Spleen (tissue), 11 donors: ENCODE results near the gene CTNS. TPM values are rescaled to one million over a fixed set of nuclear protein-coding genes. Genes with fewer than 3 reads are reported as not detected.

Source experiments
- DNase-seq: peaks from one replicate; pipeline ENCODE4 v3.0.0-alpha.2; 2020
- H3K27ac ChIP-seq, 8 donors: fragments of 200-600 bp; sonication (generic) in 7 of 8; 1 replicate in 4 of 8; 2 replicates in 4 of 8; pipeline versions ENCODE4 v1.5.0 to v1.8.0; 2016 to 2021; ENCODE audit warnings: inconsistent platforms in 4 of 8, mild to moderate bottlenecking in 4 of 8, moderate library complexity in 1 of 8
- H3K27me3 ChIP-seq, 7 donors: fragments of 200-600 bp; sonication (generic) in 6 of 7; replicated peaks in 1 of 7; 1 replicate in 4 of 7; 2 replicates in 3 of 7; pipeline versions ENCODE4 v1.5.0 to v1.8.0; 2016 to 2021; ENCODE audit warnings: inconsistent platforms in 3 of 7, mild to moderate bottlenecking in 1 of 7
- H3K36me3 ChIP-seq, 6 donors: fragments of 200-600 bp; sonication (generic) in 5 of 6; 1 replicate in 4 of 6; 2 replicates in 2 of 6; pipeline versions ENCODE4 v1.5.0 to v1.8.0; 2016 to 2021; ENCODE audit warnings: inconsistent platforms in 2 of 6
- H3K4me1 ChIP-seq, 6 donors: fragments of 200-600 bp; sonication (generic) in 5 of 6; 1 replicate in 3 of 6; 2 replicates in 3 of 6; pipeline versions ENCODE4 v1.5.0 to v1.8.0; 2016 to 2021; ENCODE audit warnings: inconsistent platforms in 3 of 6
- H3K4me3 ChIP-seq, 8 donors: fragments of 200-600 bp; sonication (generic) in 7 of 8; 1 replicate in 4 of 8; 2 replicates in 4 of 8; pipeline versions ENCODE4 v1.5.0 to v1.8.0; 2016 to 2021; ENCODE audit warnings: inconsistent platforms in 4 of 8, mild to moderate bottlenecking in 4 of 8, moderate library complexity in 2 of 8
- H3K9me3 ChIP-seq, 8 donors: fragments of 200-600 bp; sonication (generic) in 7 of 8; 1 replicate in 4 of 8; 2 replicates in 4 of 8; pipeline versions ENCODE4 v1.5.0 to v1.8.0; 2016 to 2021; ENCODE audit warnings: inconsistent platforms in 4 of 8
- POLR2A ChIP-seq, 3 donors: fragments of 450-650 bp; IDR thresholded peaks; one replicate each; pipeline ENCODE4 v1.5.1; 2017; ENCODE audit warnings: antibody characterized with exemption in 3 of 3, mild to moderate bottlenecking in 1 of 3
- POLR2AphosphoS5 ChIP-seq, 3 donors: sonication (generic); formaldehyde crosslinking; IDR thresholded peaks; one replicate each; pipeline ENCODE4 v1.5.1; 2017; ENCODE audit warnings: antibody characterized with exemption in 3 of 3
- WGBS, 5 donors: extraction: QIAGEN DNeasy Blood & Tissue Kit in 3 of 5; methylation state at CpG; one replicate each; pipeline versions ENCODE4 v1.1.5 to v1.1.7; 2013 to 2018; 5-methylcytosine and 5-hydroxymethylcytosine counted together
- intact Hi-C: fragments of 100-400 bp; cut with DNase I; formaldehyde crosslinking; loops from one replicate; pipeline ENCODE4 v1.15.0; 2023; ENCODE audit warnings: low total_unique reads
- polyA plus RNA-seq, 3 donors: library from polyadenylated mRNA; stranded (reverse); fragments of 200-250 nt; gene quantifications; one replicate each; pipeline ENCODE4 v1.2.1, GENCODE V29; 2013
- total RNA-seq, 7 donors: library from RNA; depleted of rRNA in 3 of 7; stranded (reverse); fragments of >200 nt in 3 of 7; fragmentation: NEBNext Ultra II Directional in 4 of 7; extraction: Animal tissue kit (Norgen Biotek cat#: 25700) in 4 of 7; gene quantifications; one replicate each; pipeline versions ENCODE4 v1.1.0 to v1.2.1, GENCODE V29; 2016 to 2021
- TF ChIP-seq, protein P1 (sequence below), 11 experiments: fragments of 200-600 bp in 7 of 11; fragments of 450-650 bp in 4 of 11; sonication (generic) in 4 of 11; IDR thresholded peaks in 8 of 11; conservative IDR thresholded peaks in 3 of 11; 1 replicate in 7 of 11; 2 replicates in 4 of 11; pipeline versions ENCODE4 v1.4.0 to v1.8.0; 2016 to 2021; ENCODE audit warnings: antibody characterized with exemption in 11 of 11, inconsistent platforms in 4 of 11, mild to moderate bottlenecking in 1 of 11
- donor health status: healthy with polysubstance abuse.
- donor health status: DM: no; HTN: no; CAD: no; lungs with moderate emphysema.
- donor health status: DM: no; HTN: no; CAD: no.
- donor health status: Bipolar disorder and iron deficiency.
- donor health status: healthy.
- donor health status: DM: no; HTN: no; CAD: no.
- donor health status: DM: yes; HTN: yes; CAD: no.

Gene CTNS
- total and polyA plus RNA-seq, 10 donors: 5.7 to 42.5 (median 14.0) TPM

- peak overlapping the region in 2 of 8 donors; percentile 7 to 89 for H3K27ac ChIP-seq
- no peaks in the 10 kb centered on the region for H3K9me3 ChIP-seq
- no peak for DNase-seq
- intact Hi-C loops: loop anchor here (10.0 kb wide), 1 partner anchor 54 kb away; no protein-coding TSS in a partner anchor
- peaks cover 3 to 60% (median 33%) of the 10 kb centered on the region in 6 donors for H3K4me1 ChIP-seq
- WGBS, 5 donors: 84 to 92% (median 90%) methylated on average over 11 to 12 of the region's 12 CpGs
- peaks cover 0 to 12% (median 0%) of the 10 kb centered on the region in 7 donors for H3K27me3 ChIP-seq
- no peak overlapping the region for H3K4me3 ChIP-seq
- peaks cover 0 to 77% (median 21%) of the 10 kb centered on the region in 6 donors for H3K36me3 ChIP-seq
- TF ChIP-seq, protein P1, sequence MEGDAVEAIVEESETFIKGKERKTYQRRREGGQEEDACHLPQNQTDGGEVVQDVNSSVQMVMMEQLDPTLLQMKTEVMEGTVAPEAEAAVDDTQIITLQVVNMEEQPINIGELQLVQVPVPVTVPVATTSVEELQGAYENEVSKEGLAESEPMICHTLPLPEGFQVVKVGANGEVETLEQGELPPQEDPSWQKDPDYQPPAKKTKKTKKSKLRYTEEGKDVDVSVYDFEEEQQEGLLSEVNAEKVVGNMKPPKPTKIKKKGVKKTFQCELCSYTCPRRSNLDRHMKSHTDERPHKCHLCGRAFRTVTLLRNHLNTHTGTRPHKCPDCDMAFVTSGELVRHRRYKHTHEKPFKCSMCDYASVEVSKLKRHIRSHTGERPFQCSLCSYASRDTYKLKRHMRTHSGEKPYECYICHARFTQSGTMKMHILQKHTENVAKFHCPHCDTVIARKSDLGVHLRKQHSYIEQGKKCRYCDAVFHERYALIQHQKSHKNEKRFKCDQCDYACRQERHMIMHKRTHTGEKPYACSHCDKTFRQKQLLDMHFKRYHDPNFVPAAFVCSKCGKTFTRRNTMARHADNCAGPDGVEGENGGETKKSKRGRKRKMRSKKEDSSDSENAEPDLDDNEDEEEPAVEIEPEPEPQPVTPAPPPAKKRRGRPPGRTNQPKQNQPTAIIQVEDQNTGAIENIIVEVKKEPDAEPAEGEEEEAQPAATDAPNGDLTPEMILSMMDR (IDR thresholded peaks at IDR 0.05 in 8 of 11, conservative IDR thresholded peaks at IDR 0.05 in 3 of 11): no peak
- peak in 1 of 3 donors; percentile 23 for TF ChIP-seq POLR2AphosphoS5 (IDR thresholded peaks at IDR 0.05)
- TF ChIP-seq POLR2A (IDR thresholded peaks at IDR 0.05): no peak
Measured at GRCh38 chr17:3681057-3681456, 44.5 kb downstream of the CTNS start.

- no peaks in the 10 kb centered on the region for H3K9me3 ChIP-seq
- H3K27me3 ChIP-seq: peaks cover 0 to 12% (median 0%) of the 10 kb centered on the region in 7 donors
- intact Hi-C loops: loop anchor here (10.0 kb wide), 1 partner anchor 53 kb away; no protein-coding TSS in a partner anchor
- no peak overlapping the region for H3K4me3 ChIP-seq
- no peak for DNase-seq
- peaks cover 0 to 72% (median 21%) of the 10 kb centered on the region in 6 donors for H3K36me3 ChIP-seq
- H3K4me1 ChIP-seq: peaks cover 3 to 60% (median 33%) of the 10 kb centered on the region in 6 donors
- peak overlapping the region in 2 of 8 donors; percentile 7 to 89 for H3K27ac ChIP-seq
- TF ChIP-seq, protein P1 (IDR thresholded peaks at IDR 0.05 in 8 of 11, conservative IDR thresholded peaks at IDR 0.05 in 3 of 11): no peak
- no peak for TF ChIP-seq POLR2A (IDR thresholded peaks at IDR 0.05)
- TF ChIP-seq POLR2AphosphoS5 (IDR thresholded peaks at IDR 0.05): peak in 1 of 3 donors; percentile 68
- 66 to 78% (median 72%) methylated on average over 17 to 20 of the region's 20 CpGs for WGBS, 5 donors
Measured at GRCh38 chr17:3681565-3681964, 45.0 kb downstream of the CTNS start.

DNA sequence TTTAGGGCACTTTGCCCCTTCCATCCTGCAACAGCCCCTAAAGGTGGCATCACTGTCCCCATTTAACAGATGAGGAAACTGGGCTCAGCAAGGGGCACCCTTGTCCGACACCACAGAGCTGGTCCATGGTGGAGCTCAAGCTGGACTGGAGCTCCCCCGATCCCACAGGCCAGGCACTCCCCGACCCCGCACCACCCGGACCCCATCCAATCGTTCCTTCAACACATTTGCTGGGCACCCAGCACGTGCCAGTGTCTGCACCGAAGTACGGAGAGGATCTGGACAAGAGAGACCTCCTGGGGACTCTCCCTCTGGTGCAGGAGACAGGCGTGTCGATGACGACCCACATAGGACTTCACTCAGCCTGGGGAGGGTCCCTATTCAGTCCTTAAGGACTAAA lies 45.5 kb downstream of the CTNS start:
- 87 to 96% (median 92%) methylated on average over 11 to 12 of the region's 12 CpGs for WGBS, 5 donors
- Histone ChIP-seq H3K36me3 (peaks cover 0 to 67% (median 20%) of the 10 kb centered on the region in 6 donors), H3K27me3 (peaks cover 0 to 12% (median 0%) of the 10 kb centered on the region in 7 donors), H3K4me1 (peaks cover 3 to 60% (median 33%) of the 10 kb centered on the region in 6 donors), H3K9me3 (no peaks in the 10 kb centered on the region), H3K27ac (peak overlapping the region in 2 of 8 donors; percentile 64 to 89), H3K4me3 (no peak overlapping the region)
- TF ChIP-seq, protein P1 (IDR thresholded peaks at IDR 0.05 in 8 of 11, conservative IDR thresholded peaks at IDR 0.05 in 3 of 11): no peak
- no peak for TF ChIP-seq POLR2A (IDR thresholded peaks at IDR 0.05)
- TF ChIP-seq POLR2AphosphoS5 (IDR thresholded peaks at IDR 0.05): peak in 1 of 3 donors; percentile 56
- DNase-seq: no peak
- intact Hi-C loops: loop anchor here (10.0 kb wide), 1 partner anchor 53 kb away; no protein-coding TSS in a partner anchor

DNA sequence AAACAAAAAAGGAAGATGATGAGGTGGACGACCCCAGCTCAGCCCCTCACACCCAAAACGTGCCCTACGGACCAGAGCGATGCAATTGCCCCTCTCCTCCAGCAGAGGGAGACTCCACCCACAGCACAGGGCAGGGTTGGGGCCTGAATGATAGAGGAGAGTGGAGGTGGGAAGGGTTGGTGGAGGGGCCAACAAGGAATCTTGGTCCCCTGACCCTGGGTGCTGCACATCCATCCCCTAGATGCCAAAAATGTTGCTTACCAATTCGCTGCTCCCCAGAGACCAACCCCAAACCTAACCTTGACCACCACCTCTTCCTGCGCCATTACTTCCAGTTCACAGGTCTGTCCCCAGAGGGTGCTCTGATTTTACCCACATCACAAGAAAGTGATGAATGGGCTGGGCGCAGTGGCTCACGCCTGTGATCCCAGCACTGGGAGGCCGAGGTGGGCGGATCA lies 46.5 kb downstream of the CTNS start:
- H3K27ac ChIP-seq: peak overlapping the region in 3 of 8 donors; percentile 64 to 89 (median 69)
- WGBS, 5 donors: 26 to 32% (median 28%) methylated on average over 10 of the region's 10 CpGs
- peaks cover 0 to 12% (median 0%) of the 10 kb centered on the region in 7 donors for H3K27me3 ChIP-seq
- intact Hi-C loops: loop anchor here (10.0 kb wide), 1 partner anchor 52 kb away; no protein-coding TSS in a partner anchor
- peaks cover 0 to 59% (median 11%) of the 10 kb centered on the region in 6 donors for H3K36me3 ChIP-seq
- peaks cover 3 to 63% (median 35%) of the 10 kb centered on the region in 6 donors for H3K4me1 ChIP-seq
- DNase-seq: no peak
- no peak overlapping the region for H3K4me3 ChIP-seq
- TF ChIP-seq, protein P1 (IDR thresholded peaks at IDR 0.05 in 8 of 11, conservative IDR thresholded peaks at IDR 0.05 in 3 of 11): peak; percentile 81 to 96 (median 94)
- TF ChIP-seq POLR2AphosphoS5 (IDR thresholded peaks at IDR 0.05) (peak; percentile 64 to 85 (median 64)), POLR2A (IDR thresholded peaks at IDR 0.05) (no peak)
- no peaks in the 10 kb centered on the region for H3K9me3 ChIP-seq
